CD4-positive, alpha-beta T cell treated with Interleukin-6 at 100 ng/mL for 8 hours (primary cell): ENCODE measurements around the gene SNTB2.

Experiments used
- DNase-seq: peaks from one replicate; pipeline ENCODE4 v3.0.0-alpha.2; 2020; ENCODE audit warnings: mixed read lengths, low spot score

SNTB2 gene

DNA sequence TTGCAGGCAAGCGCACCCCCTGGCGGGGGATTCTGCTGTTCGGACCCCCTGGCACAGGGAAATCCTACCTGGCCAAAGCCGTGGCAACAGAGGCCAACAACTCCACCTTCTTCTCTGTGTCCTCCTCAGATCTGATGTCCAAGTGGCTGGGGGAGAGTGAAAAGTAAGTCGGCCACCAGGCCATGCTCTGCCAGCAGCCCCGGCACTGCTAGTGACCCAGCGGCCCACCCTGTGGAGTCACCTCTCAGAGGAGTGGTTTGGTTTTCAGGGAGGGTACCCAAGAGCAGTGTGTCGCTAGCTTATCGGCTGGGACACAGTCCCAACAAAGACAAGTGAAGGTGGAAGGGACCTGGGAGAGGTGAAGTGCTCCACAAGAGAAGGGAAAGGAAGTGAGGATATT, 132.4 kb downstream of the SNTB2 start:
- no peak for DNase-seq

DNA sequence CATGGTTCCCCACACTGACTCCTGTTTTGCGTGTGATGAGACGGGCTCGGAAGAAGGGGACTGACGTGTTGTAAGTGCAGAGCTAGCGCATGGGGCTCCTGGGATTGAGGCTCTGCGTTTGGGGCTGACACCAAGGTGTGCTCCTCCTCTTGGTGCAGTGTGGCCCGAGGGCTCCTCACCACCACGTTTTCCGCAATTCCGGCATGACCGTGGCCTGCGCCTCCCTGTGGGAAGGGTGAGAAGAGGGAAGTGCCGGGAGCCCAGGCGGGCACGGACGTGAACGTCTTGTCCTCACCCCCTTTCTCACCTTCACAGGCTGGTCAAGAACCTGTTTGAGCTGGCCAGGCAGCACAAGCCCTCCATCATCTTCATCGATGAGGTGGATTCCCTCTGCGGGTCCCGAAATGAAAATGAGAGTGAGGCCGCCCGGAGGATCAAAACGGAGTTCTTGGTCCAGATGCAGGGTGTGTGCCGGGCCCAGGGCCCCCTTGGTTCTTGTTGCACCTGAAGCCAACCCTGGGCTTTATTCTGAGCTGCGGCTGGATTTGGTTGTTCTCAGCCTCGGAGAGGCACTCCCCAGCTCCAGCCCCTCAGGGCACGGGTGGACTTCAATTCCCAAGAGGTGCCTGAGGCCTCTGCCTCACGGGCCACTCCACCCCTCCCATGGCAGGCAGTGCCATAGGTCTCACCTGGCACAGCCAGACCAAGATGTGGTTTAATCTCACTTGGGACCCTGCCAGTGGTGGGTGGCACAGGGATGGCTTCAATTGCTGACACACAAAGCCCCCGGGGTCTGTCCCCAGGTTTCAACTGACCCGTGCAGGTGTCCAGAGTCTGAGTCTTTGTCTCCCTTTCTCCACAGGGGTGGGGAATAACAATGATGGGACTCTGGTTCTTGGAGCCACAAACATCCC, 133.1 kb downstream of the SNTB2 start:
- DNase-seq: no peak

DNA sequence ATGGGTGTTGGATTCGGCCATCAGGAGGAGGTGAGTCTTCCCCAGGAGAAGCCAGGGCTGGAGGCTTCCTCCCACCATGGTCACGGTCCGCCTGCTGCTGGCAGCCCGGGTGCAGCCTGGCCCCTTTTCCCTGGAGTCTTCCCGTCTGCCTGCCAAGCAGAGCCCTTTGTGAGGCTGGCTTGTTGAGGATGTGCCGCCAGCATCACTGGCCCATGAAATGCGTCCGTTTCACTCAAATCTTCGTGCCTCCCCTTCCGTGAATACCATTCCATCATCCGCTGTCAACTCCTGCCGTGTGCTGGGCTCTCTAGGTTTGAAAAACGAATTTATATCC, 133.7 kb downstream of the SNTB2 start:
- DNase-seq: no peak

DNA sequence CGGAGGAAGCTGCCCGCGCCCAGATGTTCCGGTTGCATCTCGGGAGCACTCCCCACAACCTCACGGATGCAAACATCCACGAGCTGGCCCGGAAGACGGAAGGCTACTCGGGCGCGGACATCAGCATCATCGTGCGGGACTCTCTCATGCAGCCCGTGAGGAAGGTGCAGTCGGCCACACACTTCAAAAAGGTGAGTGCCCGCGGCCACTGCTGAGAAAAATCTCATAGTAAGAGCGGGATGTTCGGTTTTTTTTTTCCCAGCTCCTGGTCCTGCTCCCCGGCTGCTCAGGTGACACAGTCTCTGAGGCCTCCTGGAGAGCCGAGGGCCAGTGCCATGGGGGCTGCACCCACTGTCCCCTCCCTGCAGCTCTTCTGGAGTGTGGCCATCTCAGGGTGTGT, 134.1 kb downstream of the SNTB2 start:
- DNase-seq: no peak

DNA sequence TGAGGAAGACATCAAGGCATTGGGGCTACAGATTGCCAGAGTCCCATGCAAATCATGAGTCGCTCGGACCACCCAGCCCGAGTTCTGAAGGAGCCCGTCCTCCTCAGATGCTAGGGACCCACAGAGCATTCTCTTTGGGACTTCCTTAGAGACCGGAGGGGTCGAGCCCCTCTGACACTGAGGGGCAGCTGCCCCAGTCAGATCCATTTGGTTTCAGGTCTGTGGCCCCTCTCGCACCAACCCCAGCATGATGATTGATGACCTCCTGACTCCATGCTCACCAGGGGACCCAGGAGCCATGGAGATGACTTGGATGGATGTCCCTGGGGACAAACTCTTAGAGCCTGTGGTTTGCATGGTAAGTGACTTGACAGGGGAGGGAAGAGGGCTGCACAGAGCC, 135.4 kb downstream of the SNTB2 start:
- DNase-seq: no peak

DNA sequence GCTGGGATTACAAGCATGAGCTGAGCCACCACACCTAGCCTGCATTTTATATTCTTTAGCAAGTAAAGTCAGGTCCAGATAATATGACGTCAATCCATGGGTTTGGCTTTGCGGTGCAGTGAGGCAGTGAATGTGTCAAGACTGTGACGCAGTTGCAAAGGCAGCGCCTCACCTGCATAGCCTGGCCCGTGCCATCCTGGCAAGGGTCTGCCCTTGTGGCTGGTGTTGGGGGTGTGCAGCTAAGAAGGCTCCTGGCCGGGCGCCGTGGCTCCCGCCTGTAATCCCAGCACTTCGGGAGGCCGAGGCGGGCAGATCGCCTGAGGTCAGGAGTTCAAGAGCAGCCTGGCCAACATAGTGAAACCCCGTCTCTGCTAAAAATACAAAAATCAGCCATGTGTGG, 136.5 kb downstream of the SNTB2 start:
- no peak for DNase-seq

DNA sequence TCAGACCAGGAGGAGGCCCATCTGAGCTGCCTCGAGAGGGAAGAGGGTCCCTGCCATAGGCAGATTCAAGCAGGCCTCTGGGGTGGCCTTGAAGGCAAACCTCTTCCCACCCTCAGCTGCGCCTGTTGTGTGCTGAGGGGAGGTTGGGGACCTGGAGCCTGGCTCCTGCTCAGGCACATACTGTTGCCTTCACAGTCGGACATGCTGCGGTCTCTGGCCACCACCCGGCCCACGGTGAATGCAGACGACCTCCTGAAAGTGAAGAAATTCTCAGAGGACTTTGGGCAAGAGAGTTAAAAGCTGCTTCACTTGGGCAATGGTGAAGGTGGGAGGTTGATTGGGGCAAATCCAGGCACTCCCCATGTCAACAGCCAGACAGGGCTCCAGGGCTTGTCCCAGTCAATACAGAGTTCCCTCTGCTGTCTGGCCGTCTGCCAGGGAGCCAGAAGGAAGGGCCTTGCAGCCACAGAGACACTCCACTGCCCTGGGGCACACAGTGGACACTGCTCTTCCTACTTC, 137.1 kb downstream of the SNTB2 start:
- DNase-seq: no peak

DNA sequence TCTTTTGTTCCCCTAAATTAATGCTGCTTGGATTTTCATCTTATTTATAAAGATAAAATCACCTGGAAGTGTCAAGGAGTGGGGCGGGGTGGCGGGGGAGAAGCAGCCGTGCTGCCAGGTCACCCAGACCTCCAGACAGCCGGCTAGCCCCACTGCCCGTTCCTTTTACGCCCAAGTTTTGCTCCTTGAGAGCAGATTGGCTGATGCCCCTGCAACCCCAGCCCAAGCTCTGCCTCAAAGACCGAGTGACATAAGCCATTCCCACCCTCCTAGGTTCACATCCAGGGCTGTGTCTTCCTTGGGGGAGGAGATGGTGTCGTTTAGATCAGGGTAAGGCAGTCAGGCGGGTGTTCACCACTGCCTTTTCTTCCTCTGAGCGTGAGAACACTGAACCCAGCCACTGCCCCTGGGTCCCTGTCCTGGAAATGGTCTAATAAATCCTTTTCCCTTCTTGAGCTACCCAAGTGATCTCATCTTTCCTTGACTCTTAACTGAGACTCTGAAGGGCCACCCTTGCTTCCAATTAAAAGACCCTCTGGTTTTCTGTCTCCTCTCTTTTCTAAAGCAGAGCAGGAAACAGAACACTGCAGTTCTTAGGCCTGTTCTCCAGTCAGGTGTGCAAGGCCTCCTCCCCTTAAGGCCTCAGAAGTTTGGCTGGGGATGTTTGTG, 137.8 kb downstream of the SNTB2 start:
- DNase-seq: no peak

DNA sequence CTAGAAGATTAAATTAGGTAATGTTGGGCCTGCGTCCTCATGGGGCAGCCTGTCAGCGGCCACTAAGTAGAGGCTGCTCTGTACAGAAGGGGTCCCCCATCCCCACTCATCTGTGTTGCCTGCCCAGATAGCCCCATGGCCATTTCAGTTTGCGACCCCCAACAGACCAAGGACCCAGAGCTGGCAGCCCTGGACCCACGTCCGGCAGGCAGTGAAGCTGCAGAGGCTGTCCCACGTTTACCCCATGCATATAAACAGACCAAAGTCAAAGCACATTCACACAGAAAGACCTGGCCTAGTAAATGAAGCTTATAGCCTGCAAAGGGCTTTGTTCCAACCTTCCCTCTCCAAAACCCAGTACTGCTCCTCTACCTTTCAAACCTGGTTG, 138.8 kb downstream of the SNTB2 start:
- no peak for DNase-seq

DNA sequence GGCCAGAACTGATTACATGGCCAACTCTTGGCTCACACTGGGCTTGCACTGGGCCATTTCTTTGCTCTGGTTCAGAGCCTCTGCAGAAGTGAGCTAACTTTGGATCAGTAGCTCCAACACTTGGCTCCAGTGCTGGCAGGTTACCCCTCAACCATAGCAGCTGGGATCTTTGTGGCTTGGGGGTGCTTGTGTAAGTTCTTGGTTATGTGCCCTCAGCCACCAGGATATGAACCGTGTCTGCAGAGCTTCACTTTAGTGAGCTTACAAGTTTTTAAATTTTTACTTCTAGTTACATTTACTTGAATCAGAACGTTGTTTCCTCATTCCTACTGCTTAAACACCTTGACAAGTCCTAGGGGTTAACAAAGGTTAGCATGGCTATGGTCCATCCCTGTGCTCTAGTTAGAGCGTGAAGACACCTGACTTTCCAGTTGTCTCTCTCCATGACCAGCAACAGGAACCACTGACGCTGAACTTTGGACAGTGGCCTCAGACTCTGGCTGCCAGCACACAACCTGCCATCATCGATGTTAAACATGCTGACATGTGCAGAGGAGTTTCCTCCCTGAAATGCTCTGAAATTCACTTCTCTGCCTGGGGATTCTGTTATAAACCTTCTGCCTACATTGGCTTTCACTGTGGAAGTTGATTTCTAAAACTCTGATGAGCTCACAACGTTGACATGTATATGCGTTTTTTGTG, 139.4 kb downstream of the SNTB2 start:
- no peak for DNase-seq

DNA sequence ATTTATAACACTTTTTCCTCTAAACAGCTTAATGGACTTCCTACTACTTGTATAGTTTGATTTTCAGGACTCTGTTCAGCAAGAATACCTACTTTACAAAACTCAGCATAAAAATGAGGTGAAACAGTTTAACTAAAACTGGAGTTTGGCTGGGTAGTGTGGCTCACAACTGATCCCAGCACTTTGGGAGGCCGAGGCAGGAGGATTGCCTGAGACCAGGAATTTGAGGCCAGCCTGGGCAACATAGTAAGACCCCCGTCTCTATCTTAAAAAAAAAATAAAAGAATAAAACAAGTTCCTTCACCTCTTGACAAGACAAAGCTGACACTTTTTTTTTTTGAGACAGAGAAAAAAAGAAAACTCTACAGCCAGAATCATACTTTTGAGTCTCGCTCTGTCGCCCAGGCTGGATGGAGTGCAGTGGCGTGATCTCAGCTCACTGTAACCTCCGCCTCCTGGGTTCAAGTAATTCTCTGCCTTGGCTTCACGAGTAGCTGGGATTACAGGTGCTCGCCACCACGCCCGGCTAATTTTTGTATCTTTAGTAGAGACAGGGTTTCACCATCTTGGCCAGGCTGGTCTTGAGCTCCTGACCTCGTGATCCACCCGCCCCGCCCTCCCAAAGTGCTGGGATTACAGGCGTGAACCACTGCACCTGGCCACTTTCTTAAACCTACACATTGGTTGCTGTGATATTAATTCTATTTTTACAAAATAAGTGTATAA, 140.8 kb downstream of the SNTB2 start:
- DNase-seq: no peak

DNA sequence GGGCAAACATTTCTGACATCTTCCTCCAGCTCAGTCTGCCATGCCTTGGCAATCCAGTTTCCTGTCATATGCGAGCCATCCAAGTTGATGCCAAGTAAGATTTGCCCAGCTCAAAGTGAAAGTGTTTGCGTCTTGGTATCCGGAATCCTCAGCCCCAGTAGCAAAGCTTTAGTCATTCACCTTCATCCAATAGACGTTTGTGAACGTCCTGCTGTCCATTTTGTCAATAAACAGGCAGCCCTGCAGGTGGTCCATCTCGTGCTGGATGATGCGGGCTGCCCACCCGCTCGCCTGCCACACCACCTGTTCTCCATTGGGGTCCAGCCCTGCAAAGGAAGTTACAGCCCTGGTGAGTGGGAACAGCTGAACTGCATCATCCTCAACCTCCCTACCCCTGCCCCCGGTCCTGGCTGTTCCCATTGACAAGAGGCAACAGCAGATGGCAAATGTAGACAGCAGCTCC, 141.9 kb downstream of the SNTB2 start:
- DNase-seq: no peak

DNA sequence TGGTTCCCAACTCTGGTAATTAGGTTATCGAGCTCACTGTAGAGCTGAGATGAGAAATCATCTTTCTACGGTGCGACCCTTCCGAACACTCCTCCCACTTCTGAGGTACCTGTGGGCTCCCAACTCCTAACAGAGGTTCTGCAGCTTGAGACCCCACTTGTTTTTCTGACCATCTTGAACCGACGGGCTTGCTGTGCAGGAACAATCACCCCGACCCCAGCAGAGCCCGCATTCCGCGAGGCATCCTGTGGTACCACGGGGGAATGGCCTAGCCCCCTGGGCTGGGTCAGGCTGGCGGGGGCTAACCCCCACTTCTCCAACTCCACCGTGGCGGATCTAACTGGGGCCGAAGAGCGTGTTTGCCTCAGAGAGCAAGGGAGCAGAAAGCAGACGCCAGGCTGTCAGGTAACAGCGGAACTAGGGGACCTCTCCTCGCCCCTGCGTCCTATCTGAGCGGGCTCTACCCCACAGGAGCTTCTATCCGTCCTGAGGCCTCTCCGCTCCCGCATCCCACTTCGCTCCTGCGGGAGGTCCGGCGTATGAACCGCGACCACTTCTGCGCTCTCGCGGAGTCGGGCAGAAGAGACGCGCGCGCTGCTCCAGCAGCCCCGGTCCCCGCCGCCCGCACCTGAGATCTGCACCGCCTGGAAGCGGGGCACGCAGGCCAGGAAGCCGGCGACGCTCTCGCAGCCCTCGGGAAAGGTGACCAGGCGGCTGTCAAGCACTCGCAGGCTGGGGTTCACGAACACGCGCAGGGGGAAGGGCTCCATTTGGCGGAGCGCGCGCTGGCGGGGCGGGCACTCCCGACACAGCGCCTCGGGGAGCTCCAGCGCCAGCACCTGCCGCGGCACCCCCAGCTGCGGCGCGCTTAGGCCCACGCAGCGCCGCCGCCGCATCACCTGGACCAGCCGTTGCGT, 142.7 kb downstream of the SNTB2 start:
- DNase-seq: peak; percentile 33

DNA sequence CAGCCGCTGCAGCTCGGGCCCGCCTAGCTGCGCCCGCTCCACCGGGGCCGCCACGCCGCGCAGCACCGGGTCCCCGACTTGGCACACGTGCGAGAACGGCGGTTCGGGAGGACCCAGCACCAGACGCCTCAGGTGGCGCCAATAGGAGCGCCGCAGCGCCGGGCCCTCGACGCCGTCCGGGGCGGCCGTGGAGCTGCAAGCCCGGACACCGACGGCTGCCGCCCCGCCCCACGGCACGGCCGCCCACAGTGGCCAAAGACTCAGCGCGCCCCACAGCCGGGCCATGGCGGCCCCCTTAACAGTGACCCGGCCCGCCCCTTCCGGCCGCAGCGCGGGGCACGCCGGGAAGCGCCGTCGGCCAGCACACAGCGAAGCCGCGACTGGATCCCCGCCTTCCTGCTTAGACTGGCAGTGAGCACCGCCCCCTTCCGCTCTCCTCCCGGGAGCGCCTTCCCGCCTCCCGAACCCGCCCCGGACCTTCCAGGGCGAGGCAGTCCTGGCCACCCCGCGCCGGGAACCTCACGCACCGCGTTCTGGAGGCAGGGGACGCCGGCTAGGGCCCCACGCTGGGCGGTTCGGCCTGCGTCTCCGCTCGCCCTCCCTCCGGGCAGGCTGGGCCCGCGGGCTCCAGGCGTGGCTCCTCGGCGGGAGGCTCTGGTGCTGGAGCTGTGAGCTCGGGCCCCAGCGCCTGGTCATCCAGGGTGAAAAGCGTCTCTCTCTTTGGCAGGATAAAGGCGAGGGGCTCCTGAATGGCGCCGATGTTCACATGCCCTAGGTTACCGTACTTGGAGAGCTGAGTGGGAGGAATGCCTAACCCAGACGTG, 143.5 kb downstream of the SNTB2 start, which contains the start of gene PDF:
Gene PDF (minus strand): TSS at position 303 of the 824 bp plus-strand sequence. CDS start 18 bp downstream, at position 285.
- DNase-seq: peak; percentile 80

DNA sequence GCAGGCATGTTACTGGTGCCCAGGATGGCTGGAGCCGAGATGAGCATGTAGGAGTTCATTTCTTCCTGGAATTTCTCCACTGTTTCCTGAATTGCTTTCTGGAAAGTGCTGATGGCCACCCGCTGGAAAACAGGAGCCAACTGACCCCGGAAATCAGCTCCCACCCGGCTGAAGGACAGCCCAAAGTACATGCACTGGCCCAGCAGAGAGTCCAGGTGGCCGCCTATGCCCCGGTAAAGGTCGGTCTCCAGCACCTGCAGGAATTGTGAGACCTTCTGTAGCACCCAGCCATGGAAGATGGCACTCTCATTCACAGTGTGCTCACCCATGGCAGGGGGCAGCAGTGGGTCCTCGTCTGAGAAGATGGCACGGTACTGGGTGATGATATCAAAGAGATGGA, 147.7 kb downstream of the SNTB2 start:
- DNase-seq: no peak

DNA sequence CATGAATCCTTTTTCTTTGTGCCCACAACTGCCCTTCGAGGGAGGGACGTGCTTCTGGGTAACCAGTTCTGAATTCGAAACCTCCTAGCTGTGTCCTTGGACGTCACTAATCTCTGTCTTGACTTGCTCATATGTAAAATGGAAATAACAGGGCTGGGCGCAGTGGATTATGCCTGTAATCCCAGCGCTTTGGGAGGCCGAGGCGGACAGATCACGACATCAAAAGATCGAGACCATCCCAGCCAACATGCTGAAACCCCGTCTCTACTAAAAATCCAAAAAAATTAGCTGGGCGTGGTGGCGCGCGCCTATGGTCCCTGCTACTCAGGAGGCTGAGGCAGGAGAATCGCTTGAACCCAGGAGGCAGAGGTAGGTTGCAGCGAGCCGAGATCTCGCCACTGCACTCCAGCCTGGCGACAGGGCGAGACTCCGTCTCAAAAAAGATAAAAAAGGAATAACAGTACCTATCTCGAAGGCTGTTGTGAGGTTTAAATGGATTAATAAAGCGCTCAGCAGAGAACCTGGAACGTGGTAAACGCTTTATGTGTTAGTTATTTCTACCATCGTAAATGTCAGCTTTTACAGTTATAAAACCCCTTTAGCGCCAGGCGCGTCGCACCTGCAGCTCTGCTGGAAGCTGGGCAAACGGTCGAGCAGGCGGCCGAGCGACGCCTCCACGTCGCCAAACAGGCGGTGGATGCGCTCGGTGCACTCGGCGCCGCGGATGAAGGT, 151.8 kb downstream of the SNTB2 start:
- no peak for DNase-seq

DNA sequence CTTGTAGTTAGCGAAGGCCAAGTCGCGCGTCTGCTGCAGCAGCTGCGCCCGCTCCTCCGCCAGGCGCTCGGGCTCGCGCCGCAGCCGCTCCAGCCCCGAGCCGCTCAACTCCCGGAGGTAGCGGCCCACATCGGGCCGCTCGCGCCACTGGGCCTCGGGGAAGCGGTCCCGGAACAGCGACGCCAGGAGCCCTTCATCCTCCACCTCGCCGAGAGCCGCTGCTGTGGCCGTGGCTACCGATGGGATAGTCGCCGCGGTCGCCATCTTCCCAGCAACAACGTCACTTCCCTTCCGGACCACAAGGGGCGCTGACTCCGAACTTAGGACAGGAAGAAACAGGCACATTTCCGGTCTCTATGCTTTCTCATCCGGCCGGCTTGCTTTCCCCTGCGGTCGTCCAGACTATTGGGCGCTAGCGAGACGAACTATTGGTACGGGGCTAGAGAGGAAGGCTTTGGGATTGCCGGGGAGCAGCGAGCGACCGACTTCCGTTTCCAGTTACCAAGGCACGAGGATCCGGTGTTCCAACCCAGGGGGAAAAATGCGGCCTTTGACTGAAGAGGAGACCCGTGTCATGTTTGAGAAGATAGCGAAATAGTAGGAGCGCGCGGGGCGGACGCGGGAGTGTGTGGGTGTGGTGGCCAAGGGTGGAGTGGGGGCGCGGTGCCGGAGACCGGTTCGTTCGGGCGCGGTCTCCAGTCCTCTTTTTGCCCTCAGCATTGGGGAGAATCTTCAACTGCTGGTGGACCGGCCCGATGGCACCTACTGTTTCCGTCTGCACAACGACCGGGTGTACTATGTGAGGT, 152.5 kb downstream of the SNTB2 start, which contains the start of the genes COG8 and NIP7:
Gene COG8 (minus strand): TSS at position 276 of the 806 bp plus-strand sequence. CDS start 12 bp downstream, at position 264.
Gene NIP7 (plus strand): TSS at position 484 of the 806 bp plus-strand sequence. CDS start 58 bp downstream, at position 542.
- DNase-seq: peak; percentile 91

DNA sequence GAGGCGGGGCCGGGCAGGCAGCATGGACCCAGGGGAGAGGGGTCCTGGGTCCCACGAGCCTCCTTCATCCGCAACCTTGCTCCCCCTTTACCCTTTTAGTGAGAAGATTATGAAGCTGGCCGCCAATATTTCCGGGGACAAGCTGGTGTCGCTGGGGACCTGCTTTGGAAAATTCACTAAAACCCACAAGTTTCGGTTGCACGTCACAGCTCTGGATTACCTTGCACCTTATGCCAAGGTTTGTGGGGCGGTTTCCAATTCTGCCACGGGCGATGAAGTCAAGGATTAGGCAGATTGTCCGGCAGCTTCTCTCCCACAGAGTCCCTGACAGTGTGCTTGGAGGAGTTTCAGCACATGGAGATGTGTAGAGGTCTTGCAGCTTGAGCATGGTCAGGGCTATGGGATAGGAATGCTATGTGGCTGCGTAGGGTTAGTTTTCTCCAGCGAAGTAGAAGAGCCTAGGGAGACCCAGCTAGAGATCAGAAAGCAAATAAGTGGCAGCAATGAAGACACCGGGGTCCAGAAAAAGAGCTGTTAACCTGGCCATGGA, 153.2 kb downstream of the SNTB2 start:
- DNase-seq: no peak
